COLO829 (cell line): ENCODE measurements around the gene PIGQ.

ENCODE experiments used
- DNase-seq: peaks from one replicate; pipeline ENCODE4 v3.0.0; 2012; ENCODE audit warnings: low spot score

The PIGQ gene

DNA sequence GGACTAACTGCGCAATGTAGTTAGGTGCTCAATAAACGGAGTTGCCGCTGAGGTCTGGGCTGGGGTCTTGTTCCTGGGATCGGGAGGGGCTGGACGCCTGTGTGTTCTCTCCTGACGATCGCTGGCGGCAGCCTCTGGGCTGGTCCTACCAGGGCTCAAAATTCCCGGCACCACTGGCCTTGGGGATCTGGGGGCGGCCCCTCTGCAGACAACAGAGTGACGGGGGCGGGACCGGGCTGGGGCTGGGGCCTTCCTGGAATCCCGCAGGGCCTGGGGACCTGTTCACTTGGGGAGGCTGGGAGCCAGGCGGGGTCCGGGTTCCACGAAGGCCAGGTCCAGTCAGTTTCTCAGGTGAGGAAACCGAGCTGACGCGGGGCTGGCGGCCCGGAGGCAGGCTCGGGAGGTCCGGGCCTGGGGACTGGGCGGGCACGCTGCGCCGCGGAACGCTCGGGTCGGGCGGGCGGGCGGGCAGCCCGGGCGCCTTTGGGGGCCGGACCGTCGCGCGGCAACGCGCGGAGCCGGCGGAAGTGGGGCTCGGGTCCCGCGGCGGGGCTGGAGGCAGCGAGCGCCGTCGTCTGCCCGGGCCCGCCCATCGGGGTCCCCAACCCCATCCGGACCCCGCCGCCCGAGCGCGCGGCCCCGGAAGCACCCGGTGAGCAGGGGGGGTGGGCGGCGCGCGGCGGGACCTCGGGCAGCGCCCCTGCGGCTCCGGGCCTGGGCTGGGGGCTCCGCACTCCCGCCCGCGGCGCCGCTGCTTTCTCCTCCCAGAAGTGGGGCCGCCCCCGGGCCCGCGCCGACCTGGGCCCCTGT is at the start of gene PIGQ:
TSS of gene PIGQ (plus strand) at position 524 of the 810 bp plus-strand sequence. CDS start 4,107 bp downstream, outside the sequence.
- DNase-seq, result peak; percentile 67

DNA sequence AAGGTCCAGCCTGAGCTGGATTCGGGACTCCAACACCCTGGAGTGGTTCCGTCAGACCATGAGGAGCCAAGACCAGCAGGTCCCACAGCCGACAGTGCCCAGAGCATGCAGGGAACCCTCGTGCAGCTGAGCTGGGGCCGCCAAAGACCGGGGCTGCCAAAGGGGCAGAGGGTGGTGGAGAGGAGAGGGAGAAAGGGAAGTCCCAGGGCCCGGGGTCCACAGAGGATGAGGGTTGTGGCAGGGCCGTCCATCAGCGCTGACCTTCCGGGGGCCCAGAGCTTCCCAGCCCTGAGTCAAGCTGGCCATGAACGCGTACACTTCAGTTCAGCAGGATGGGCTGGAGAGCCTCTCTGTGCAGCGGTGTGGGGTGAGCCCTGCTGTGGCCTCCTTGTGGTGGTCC is 48.9 kb upstream of the PIGQ start:
- DNase-seq, result no peak

DNA sequence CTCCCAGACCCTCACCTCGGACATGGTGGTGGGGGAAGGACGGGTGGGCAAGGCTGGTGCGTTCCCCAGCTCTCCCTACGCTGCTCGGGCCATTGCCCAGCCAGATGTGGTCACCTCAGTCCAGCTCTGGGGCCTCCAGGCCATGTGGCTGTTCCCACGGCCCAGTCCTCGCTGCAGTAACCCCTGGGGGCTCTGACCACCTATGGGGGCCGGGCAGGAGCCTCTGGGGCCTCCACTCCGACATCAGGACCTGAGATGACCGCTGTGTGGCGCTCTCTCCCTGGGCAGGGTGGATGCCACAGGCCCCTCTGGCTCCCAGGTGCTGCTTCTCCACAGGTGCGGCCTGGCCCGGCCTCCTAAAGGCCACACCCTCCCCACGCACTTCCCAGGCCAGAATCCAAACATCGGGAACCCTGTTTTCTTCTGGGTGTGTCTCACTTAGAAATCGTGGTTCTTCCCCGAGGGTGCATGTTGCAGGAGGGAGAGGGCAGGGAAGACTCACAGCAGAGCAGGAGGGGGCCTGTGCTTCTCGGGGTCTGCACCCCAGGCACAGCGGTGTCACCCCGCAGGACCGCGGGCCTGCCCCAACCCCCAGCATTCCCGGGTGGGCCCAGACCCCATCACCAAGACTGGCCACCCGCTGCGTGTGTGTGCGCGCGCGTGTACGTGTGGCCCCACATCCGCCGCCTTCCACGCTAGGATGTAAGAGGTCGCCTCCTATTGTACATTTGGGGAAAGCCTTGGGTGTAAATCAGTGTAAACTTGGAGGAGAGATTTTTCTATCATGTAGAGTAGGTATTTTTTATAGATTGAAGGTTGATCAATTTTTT is 48.2 kb upstream of the PIGQ start:
- DNase-seq, result no peak

DNA sequence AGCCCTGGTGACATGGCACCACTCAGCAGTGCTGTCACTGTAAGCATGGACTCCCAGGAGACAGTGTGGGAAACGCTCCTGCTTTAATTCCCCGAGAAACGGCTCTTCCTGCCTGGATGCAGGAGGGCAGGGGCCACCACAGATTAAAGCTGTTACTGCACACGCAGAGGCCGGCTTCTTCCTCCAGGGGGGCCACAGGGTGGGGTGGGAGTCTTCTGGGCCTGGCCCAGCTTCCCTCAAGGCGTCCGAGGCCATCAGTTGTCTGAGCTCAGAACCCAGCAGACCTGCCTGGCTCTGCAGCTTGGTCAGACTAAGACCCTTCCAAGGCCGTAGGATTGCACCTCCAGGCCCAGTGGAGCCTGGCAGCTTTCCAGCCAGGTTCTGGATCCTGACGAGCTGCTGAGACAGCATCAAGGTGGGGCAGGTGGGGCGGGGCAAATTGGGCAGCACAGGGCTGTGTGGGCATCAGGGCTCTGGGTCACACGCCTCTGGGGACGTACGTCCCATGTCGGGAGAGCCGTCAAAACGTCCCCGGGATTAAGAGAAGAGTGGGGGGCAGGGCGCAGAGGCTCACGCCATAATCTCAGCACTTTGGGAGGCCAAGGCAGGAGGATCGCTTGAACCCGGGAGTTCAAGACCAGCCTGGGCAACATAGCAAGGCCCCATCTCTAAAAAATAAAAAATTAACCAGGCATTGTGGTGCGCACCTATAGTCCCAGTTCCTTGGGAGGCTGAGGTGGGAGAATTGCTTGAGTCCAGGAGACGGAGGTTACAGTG is 47.3 kb upstream of the PIGQ start:
- DNase-seq, result no peak

DNA sequence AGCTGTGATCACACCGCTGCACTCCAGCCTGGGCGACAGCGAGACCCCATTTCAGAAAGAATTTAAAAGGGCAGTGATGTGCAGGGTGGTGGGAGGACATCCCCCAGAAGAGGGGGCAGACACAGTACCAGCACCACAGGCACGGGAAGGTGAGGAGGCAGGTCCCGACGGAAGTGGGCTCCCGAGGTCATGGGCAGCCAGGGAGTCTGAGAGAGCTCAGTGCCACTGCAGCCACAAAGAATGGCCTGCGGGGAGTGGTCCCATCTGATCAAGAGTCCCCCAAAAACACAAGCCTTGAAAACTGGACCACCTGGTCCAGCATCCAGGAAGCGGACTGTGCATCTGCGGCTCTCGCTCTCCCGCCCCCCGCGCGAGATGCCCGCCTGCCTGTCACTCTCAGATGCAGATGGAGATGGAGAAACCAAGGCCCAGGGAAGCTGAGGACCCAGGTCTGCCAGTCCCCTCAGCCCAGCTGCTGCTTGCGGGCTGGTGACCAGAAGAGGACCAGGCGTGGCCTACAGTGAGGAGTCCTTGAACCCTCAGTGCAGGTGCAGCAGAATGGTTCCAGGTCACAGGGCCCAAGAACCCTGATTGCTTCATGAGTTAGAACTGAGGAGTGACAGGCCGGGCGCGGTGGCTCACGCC is 46.5 kb upstream of the PIGQ start:
- no peak for DNase-seq

DNA sequence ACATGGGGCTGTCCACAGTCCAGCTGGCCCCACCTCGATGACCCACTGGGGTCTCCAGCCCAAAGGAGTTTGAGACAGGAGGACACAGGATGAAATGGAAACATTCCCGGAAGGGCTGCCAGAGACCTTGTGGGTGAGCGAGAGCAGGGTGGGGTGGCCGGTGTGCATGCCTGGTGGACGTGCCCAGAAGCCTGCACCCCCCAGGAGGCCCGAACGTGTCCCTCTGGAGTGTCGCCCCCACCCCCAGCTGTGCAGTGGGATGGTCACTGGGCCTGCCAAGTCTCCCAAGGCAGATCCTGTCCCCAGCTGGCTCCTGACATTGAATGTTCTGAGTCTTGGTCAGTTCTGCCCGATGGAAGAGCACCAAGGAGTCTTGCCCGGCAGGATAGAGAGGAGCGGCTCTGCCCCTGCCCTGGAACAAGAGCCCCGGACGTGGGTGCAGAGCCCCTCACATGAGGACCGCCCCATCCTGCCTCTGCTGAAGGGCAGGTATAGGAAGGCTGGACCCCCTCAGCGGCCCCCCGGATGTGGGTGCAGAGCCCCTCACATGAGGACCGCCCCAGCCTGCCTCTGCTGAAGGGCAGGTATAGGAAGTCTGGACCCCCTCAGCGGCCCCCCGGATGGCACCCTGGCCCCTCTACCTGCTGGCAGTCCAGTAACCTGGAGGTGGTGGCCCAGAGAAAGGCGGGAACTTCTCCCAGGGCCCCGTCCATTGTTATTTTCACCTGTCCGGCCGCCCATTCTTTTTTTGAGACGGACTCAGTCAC is 45.3 kb upstream of the PIGQ start:
- no peak for DNase-seq

DNA sequence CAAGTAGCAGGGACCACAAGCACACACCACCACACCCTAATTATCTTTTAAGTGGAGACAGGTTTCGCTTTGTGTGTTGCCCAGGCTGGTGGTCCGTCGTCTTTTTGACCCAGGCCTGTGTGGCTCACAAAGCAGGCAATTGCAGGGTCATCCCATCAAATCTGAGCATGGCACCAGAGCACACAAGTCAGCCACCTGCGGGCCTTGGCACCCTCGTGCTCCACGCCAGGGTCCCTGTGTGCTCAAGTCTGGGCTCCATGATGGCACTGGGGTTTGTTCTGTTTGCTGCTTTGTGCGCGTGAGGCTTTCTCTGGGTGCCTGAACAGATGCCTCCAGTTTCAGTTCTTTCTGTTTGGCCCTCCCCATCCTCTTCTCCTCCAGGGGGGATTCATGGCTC is 44.6 kb upstream of the PIGQ start:
- DNase-seq, result no peak

DNA sequence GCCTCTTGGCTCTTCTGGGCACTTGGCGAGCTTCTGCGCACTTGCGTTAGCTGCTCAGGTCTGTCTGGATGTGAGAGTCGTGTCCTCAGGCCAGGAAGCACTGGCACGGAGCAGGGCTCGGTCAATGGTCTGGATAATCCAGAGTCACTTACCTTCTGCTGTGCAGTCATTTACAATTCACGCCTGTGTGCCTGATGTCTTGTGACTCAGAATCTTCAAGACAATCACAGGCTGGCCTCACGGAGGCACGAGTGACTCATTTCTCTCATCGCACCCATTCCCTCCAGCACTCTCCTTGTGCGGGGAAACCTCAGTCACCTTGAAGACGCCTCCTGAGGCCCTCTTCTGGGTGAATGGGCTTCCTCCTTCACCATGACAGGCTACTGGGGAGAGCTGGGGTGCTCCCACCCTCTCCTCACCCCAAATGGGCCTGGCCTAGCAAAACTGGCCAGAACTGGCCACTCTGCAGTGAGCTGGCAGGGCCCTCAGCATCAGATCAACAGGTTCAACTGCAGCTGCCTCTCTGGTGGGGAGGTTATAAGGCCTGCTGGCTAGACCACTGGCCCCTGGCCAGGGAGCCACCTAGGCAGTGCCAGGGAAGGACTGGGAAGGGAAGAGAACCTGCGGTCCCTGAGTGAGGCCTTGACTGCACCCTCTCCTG is 44.1 kb upstream of the PIGQ start:
- peak; percentile 65 for DNase-seq

DNA sequence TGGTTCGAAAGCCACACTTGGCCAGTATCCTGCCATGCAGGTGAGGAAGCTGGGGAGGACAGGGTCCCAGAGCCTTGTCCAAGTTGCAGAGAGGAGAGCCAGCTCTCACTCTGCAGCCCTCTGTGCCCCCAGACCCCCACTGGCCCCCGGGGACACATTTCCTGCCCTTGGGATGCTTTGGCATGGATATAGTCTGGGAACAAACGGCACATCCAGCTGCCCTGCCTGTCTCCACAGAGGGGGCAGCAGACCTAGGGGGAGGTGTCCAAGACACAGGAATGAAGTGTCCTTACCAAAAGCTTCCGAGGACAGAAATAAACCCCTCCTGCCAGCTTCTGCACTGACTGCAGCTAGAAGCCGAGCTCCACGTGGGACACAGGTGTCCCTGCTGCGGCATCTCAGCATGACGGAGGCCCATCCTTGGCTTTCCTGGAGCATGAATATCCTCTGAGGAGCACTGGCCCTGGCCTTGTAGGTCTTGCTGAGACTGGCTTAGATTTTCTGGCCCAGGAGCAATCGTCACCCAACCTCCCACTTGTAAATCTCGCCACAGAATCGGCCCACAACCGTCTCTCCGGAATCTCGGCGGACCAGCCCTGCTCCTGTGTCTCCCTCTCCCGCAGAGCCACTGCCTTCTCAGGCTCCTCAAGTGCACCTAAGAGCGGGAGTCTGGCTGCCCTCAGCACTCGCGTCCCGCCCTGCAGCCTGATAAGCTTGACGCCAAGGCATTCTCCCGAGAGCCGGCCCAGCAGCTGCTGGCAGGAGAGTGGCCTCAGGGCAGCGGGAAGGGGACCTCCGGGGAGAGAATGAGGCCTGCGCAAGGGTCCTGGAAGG is 43.4 kb upstream of the PIGQ start:
- DNase-seq, result no peak

DNA sequence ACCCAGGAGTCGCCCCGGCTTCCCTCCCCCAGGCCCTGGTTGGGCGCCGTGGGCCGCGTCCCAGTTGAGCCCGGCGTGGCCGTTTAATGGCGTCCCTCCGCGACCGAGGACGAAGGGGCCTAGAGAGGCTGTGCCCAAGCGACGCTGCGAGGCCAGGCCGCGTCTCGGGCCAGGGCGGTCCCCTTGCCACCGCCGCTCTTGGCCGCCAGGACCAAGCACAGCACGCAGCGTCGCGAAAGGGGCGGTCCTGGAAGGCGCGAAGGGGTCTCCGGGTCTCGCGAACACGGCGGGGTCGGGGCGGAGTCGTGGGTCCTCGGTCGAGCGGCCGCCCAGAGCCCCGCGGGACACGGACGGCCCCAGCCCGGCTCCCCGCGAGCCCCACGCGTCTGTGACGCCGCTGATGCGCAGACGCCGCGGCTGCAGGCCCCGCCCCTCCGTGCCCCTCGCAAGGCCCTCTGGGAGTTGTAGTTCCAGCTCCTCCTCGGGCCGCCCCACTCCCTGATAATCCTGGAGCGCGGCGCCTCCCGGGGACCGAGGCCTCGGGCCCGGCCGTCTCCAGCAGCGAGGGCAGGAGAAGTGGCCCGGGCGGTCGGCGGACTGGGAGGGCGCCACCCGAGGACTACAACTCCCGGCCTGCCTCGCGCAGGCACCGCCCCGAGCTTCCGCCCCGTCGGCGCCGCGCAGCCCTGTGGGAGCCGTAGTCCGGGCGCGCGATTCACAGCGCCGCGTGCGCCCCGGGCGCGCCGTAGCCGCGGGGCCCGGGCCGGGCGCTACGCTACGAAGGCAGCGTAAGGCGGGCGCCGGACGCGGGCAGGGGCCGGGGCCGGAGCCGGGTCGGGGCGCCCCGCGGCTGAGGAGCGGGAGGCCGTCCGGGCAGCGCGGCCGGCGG is 42.5 kb upstream of the PIGQ start, which contains the start of gene CAPN15:
TSS of gene CAPN15 (plus strand) at position 698 of the 889 bp plus-strand sequence. CDS start 19,127 bp downstream, outside the sequence.
- DNase-seq, result peak; percentile 60

DNA sequence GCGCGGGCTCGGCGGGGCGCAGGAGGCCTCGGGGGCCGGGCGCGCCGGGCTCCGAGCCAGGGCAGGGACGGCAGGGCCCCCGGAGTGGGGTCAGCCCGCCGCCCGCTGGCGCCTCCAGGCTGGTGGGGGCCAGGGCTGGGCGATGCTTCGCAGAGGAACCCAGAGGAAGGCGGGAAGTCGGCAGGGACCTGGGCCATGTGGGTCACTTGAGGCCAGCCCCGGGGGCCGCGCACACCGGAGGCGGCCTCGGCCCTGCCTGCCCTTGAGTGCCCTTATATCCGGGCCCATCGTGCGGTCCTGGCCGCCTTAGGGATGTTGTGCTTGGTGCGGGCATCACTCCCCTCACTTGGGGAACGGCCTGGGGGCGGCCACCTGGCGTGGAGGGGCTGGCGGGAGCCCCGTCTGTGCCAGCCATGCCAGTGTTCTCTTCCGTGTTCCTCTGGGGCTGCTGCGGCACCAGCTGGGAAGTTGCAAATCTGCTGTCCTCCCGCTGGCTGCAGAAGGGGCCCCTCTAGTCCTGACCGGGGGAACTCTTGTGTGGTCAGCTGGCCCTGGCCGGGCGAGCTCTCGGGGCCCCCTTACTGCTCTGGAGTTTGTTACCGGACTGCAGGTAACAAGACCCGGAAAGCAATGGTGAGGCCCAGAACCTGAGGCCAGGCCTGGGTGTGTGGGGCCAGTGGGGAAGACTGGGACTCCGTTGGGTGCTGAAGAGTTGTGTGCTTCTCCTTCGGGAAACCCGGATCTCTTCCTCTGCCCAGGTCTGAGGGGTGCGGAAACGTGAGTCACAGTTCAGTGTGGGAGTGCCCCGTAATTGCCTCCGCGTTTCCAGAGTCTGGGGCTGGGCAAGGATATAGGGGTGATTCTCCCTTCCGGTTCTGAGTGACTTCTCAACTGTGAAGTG is 41.4 kb upstream of the PIGQ start:
- DNase-seq, result no peak

DNA sequence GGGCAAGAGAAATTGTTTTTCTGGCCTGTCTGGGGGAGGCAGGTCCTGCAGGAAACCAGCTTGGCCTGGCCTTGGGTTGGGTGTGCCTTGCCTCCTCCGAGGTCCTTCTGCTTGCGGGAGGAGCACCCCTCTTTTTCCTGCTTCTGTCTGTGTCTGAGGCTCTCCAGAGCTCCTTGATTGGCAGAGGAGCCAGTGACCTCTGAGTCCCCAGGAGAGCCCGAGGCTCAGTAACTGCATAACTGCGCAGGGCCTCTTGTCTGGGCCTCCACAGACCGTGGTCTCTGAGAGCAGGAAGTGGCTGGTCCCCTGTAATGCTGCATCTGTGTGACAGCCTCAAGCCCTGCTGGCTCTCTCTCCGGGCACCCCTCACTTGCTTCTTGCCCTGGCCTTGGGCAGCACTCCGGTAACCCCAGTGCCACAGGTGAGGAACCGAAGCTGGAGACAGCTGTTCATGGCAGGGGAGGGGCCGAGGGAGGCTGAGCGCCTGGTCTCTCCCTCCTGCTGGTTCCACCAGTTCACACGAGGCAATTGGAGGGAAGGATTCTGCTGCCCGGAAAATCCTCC is 40.7 kb upstream of the PIGQ start:
- no peak for DNase-seq

DNA sequence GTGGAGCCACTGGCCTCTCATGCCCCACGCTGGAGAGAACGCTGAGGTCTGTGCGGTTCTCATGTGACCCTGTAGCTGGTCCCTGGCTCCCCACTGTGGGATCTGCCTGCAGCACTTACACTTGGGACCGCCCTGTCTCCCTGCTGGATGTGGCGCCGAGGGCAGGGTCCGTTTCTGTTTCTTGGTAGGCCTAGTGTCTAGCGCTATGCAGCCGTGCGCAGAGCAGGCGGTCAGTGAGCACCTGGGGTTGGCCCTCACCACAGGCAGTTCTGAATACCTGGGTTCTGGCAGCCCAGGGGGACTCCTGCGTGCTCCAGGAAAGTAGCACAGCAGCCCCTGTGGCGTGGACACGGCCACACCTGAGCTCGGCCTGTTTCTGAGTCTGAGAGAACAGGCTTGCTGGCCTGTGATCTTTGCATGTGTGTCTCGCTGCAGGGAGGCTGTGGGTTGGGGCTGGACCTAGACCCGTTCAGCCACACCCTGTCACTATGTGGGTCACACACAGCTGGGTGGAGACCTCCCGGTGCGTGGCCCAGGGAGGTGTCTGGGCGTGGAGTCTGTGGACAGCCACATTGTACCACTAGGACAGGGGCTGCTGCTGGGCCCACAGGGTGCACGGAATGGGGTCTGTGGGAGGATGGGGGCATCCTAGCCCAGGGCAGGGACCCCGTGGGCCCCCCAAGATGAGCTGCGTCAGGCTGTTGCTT is 39.5 kb upstream of the PIGQ start:
- no peak for DNase-seq

DNA sequence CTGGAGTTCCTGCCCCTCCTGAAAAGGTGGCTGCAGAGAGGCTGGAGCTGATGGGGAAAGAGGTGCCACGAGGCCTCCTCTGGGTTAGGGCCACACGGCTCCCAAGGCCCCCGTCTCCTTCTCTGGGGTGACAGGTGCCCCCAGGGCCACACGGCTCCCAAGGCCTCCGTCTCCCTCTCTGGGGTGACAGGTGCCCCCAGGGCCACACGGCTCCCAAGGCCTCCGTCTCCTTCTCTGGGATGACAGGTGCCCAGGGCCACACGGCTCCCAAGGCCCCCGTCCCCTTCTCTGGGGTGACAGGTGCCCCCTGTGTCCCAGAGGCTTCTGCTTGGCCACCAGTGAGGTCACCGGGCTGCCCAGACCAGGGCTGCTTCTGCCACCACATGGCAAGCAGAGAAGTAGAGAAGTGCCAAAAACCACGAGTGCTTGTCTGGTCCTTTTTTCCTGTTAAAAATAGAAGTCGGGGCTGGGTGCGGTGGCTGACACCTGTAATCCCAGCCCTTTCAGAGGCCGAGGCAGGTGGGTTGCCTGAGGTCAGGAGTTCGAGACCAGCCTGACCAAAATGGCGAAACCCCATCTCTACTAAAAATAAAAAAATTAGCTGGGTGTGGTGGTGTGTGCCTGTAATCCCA is 38.2 kb upstream of the PIGQ start:
- no peak for DNase-seq

DNA sequence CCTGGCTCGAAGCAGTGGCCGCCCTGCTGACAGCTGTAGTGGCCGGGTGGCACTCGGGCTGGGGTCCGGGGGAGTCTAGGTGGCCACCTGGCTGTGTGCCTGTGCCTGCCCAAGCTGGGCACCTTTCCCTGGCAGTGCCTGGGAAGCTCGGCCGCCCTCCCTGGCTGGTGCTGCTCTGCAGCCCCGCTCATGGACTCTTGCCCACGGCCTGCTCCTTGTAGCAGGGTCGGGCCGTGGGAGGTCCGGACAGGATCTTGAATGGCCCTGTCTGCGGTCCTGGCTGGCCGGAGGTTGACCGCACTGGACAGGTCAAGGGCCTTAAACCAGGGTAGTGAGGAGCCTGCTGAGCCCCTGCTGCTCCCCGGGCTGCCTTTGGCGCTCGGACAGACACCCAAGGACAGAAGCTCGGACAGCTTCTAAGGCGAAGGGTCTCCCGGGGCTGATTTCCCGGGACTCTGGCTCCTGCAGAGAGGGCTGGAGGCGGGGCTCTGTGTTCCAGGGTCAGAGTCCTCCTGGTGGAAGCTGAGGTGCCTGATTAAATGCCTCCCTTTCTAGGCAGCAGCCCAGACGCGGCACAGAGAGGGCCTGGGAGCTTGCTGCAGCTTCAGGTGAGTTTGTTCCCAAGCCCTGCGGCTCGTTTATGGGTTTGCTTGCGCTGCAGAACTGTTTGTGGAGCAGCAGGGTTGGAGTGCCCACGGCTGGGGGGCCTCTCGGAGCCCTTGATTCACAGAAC is 36.2 kb upstream of the PIGQ start:
- no peak for DNase-seq
